Loucy (cell line): Measurements from ENCODE around the gene NHS.

Experiments
- CTCF ChIP-seq: fragments of 200-600 bp; sonication (generic); conservative IDR thresholded peaks from 2 replicates; pipeline ENCODE4 v1.5.1; 2014; ENCODE audit warnings: mild to moderate bottlenecking, antibody characterized with exemption, low read length
- EZH2phosphoT487 ChIP-seq: fragments of 200-600 bp; IDR thresholded peaks from 2 replicates; pipeline ENCODE4 v1.6.1; 2018; ENCODE audit warnings: antibody characterized with exemption, mild to moderate bottlenecking, moderate library complexity, borderline replicate concordance

GRCh38 chrX:17773221-17773876, 398.3 kb downstream of the NHS start:
- TF ChIP-seq CTCF = no peak
- no peak for TF ChIP-seq EZH2phosphoT487
